Mesendoderm (in vitro differentiated cells): ENCODE data around the gene CILP.

Source experiments
- DNase-seq: peaks from one replicate; pipeline ENCODE4 v3.0.0; 2013
- H2AK5ac ChIP-seq: 2 replicates; pipeline ENCODE4 v1.6.1; 2013; ENCODE audit warnings: low read length, inconsistent platforms
- H2BK120ac ChIP-seq: 2 replicates; pipeline ENCODE4 v1.6.1; 2013; ENCODE audit warnings: low read depth, mild to moderate bottlenecking, low read length, moderate library complexity, mixed read lengths
- H2BK15ac ChIP-seq: replicated peaks from 2 replicates; pipeline ENCODE4 v1.6.1; 2013; ENCODE audit warnings: low read depth, mild to moderate bottlenecking, moderate library complexity
- H2BK5ac ChIP-seq: 2 replicates; pipeline ENCODE4 v1.6.1; 2013; ENCODE audit warnings: low read length, inconsistent platforms
- H3K18ac ChIP-seq: 2 replicates; pipeline ENCODE4 v1.6.1; 2013; ENCODE audit warnings: mild to moderate bottlenecking, low read length, mixed read lengths
- H3K23ac ChIP-seq: one replicate; pipeline ENCODE4 v1.6.1; 2013; ENCODE audit warnings: low read length
- H3K27ac ChIP-seq: 2 replicates; pipeline ENCODE4 v1.5.1; 2013; ENCODE audit warnings: low read depth, mild to moderate bottlenecking, inconsistent platforms, low read length, moderate library complexity
- H3K27me3 ChIP-seq: 2 replicates; pipeline ENCODE4 v1.6.1; 2013; ENCODE audit warnings: low read length, control low read depth, mild to moderate bottlenecking, inconsistent platforms; ENCODE audit not compliant: insufficient read depth, poor library complexity
- H3K36me3 ChIP-seq: 2 replicates; pipeline ENCODE4 v1.6.1; 2013; ENCODE audit warnings: low read length, inconsistent platforms; ENCODE audit not compliant: control insufficient read depth, insufficient read depth
- H3K4ac ChIP-seq: one replicate; pipeline ENCODE4 v1.6.1; 2013; ENCODE audit warnings: low read depth, mild to moderate bottlenecking, low read length, moderate library complexity
- H3K4me1 ChIP-seq: 2 replicates; pipeline ENCODE4 v1.6.1; 2013; ENCODE audit warnings: low read depth, low read length, inconsistent platforms; ENCODE audit not compliant: control insufficient read depth
- H3K4me2 ChIP-seq: 2 replicates; pipeline ENCODE4 v1.6.1; 2013; ENCODE audit warnings: low read length
- H3K4me3 ChIP-seq: 2 replicates; pipeline ENCODE4 v1.5.1; 2013; ENCODE audit warnings: mild to moderate bottlenecking, low read length
- H3K56ac ChIP-seq: one replicate; pipeline ENCODE4 v1.6.1; 2013; ENCODE audit warnings: low read length
- H3K79me1 ChIP-seq: 2 replicates; pipeline ENCODE4 v1.6.1; 2013; ENCODE audit warnings: low read length, inconsistent platforms
- H3K79me2 ChIP-seq: 2 replicates; pipeline ENCODE4 v1.6.1; 2013; ENCODE audit warnings: mild to moderate bottlenecking, low read length; ENCODE audit not compliant: control insufficient read depth, insufficient read depth
- H3K9ac ChIP-seq: 2 replicates; pipeline ENCODE4 v1.6.1; 2013; ENCODE audit warnings: low read length, inconsistent platforms
- H4K5ac ChIP-seq: one replicate; pipeline ENCODE4 v1.6.1; 2013; ENCODE audit warnings: low read length
- H4K8ac ChIP-seq: one replicate; pipeline ENCODE4 v1.6.1; 2013; ENCODE audit warnings: low read depth, mild to moderate bottlenecking, control low read depth, low read length, moderate library complexity
- WGBS: extraction: QIAGEN DNeasy Blood & Tissue Kit; methylation state at CpG from one replicate; pipeline ENCODE4 v1.1.7; 2013; ENCODE audit warnings: low lambda C conversion rate, missing lambda C conversion rate; ENCODE audit not compliant: insufficient coverage; ENCODE audit errors: extremely low coverage; 5-methylcytosine and 5-hydroxymethylcytosine counted together

CILP gene

GRCh38 chr15:65174509-65174908 is 36.8 kb downstream of the CILP start:
- H4K5ac ChIP-seq, result no peak overlapping the region
- H3K36me3 ChIP-seq, result no peaks in the 10 kb centered on the region
- no peak overlapping the region for H2AK5ac ChIP-seq
- H3K56ac ChIP-seq, result no peak overlapping the region
- H3K18ac ChIP-seq, result no peak overlapping the region
- no peak overlapping the region for H4K8ac ChIP-seq
- no peak overlapping the region for H3K4me3 ChIP-seq
- H3K4ac ChIP-seq, result no peak overlapping the region
- no peak for DNase-seq
- no peak overlapping the region for H3K27ac ChIP-seq
- no peak overlapping the region for H2BK5ac ChIP-seq
- H2BK120ac ChIP-seq, result no peak overlapping the region
- no peaks in the 10 kb centered on the region for H3K79me2 ChIP-seq
- H3K23ac ChIP-seq, result no peak overlapping the region
- H3K27me3 ChIP-seq, result no peaks in the 10 kb centered on the region
- H3K79me1 ChIP-seq, result peaks cover 1% of the 10 kb centered on the region
- no CpG with 5 or more reads among the region's 5 CpGs for WGBS
- no peak overlapping the region for H3K9ac ChIP-seq
- no peaks in the 10 kb centered on the region for H3K4me1 ChIP-seq
- H2BK15ac ChIP-seq, result no peak overlapping the region
- no peak overlapping the region for H3K4me2 ChIP-seq

- Histone ChIP-seq H3K9ac (no peak overlapping the region), H3K56ac (no peak overlapping the region), H3K36me3 (no peaks in the 10 kb centered on the region), H3K79me2 (no peaks in the 10 kb centered on the region), H3K27me3 (no peaks in the 10 kb centered on the region), H2BK15ac (no peak overlapping the region), H3K4me2 (no peak overlapping the region), H3K27ac (no peak overlapping the region), H3K4ac (no peak overlapping the region), H2AK5ac (no peak overlapping the region), H3K4me1 (no peaks in the 10 kb centered on the region), H3K4me3 (no peak overlapping the region), H3K18ac (no peak overlapping the region), H4K8ac (no peak overlapping the region), H2BK5ac (no peak overlapping the region), H3K79me1 (peaks cover 1% of the 10 kb centered on the region), H4K5ac (no peak overlapping the region), H3K23ac (no peak overlapping the region), H2BK120ac (no peak overlapping the region)
- no CpG with 5 or more reads among the region's 5 CpGs for WGBS
- no peak for DNase-seq
Observed at GRCh38 chr15:65172531-65172930, 38.7 kb downstream of the CILP start.

GRCh38 chr15:65171428-65171827 is 39.8 kb downstream of the CILP start:
- H3K79me2 ChIP-seq, result no peaks in the 10 kb centered on the region
- H3K4ac ChIP-seq, result no peak overlapping the region
- H3K18ac ChIP-seq, result no peak overlapping the region
- no peak for DNase-seq
- no peaks in the 10 kb centered on the region for H3K27me3 ChIP-seq
- no peak overlapping the region for H2BK15ac ChIP-seq
- peaks cover 1% of the 10 kb centered on the region for H3K79me1 ChIP-seq
- H3K56ac ChIP-seq, result no peak overlapping the region
- H4K8ac ChIP-seq, result no peak overlapping the region
- H3K4me3 ChIP-seq, result no peak overlapping the region
- no peak overlapping the region for H2AK5ac ChIP-seq
- no peak overlapping the region for H3K4me2 ChIP-seq
- no peak overlapping the region for H3K27ac ChIP-seq
- no peak overlapping the region for H2BK120ac ChIP-seq
- H4K5ac ChIP-seq, result no peak overlapping the region
- no peak overlapping the region for H3K9ac ChIP-seq
- H3K4me1 ChIP-seq, result no peaks in the 10 kb centered on the region
- H3K23ac ChIP-seq, result no peak overlapping the region
- WGBS, result no CpG with 5 or more reads among the region's 5 CpGs
- no peak overlapping the region for H2BK5ac ChIP-seq
- H3K36me3 ChIP-seq, result no peaks in the 10 kb centered on the region

GRCh38 chr15:65165875-65166274 is 45.4 kb downstream of the CILP start:
- Histone ChIP-seq H3K36me3 (peaks cover 2% of the 10 kb centered on the region), H3K18ac (no peak overlapping the region), H3K4me2 (no peak overlapping the region), H4K8ac (no peak overlapping the region), H3K56ac (no peak overlapping the region), H3K4me1 (no peaks in the 10 kb centered on the region), H2BK5ac (no peak overlapping the region), H4K5ac (no peak overlapping the region), H3K27me3 (no peaks in the 10 kb centered on the region), H3K79me1 (peaks cover 2% of the 10 kb centered on the region), H2BK15ac (no peak overlapping the region), H2AK5ac (no peak overlapping the region), H3K4ac (no peak overlapping the region), H3K27ac (no peak overlapping the region), H3K23ac (no peak overlapping the region), H3K79me2 (no peaks in the 10 kb centered on the region), H3K4me3 (no peak overlapping the region), H2BK120ac (no peak overlapping the region), H3K9ac (no peak overlapping the region)
- DNase-seq, result no peak
- no CpG with 5 or more reads among the region's 2 CpGs for WGBS

GRCh38 chr15:65164139-65164538 is 47.1 kb downstream of the CILP start:
- no peak overlapping the region for H3K56ac ChIP-seq
- no peaks in the 10 kb centered on the region for H3K79me2 ChIP-seq
- no peak overlapping the region for H3K4me2 ChIP-seq
- H3K27ac ChIP-seq, result no peak overlapping the region
- no peak overlapping the region for H4K5ac ChIP-seq
- no peak overlapping the region for H2BK15ac ChIP-seq
- no peak overlapping the region for H4K8ac ChIP-seq
- H2BK120ac ChIP-seq, result no peak overlapping the region
- H2AK5ac ChIP-seq, result no peak overlapping the region
- no peak overlapping the region for H3K4ac ChIP-seq
- H3K23ac ChIP-seq, result no peak overlapping the region
- peaks cover 2% of the 10 kb centered on the region for H3K79me1 ChIP-seq
- no CpG with 5 or more reads among the region's 1 CpG for WGBS
- no peak overlapping the region for H3K9ac ChIP-seq
- H3K4me1 ChIP-seq, result no peaks in the 10 kb centered on the region
- H2BK5ac ChIP-seq, result no peak overlapping the region
- H3K27me3 ChIP-seq, result no peaks in the 10 kb centered on the region
- H3K18ac ChIP-seq, result no peak overlapping the region
- DNase-seq, result no peak
- peaks cover 2% of the 10 kb centered on the region for H3K36me3 ChIP-seq
- H3K4me3 ChIP-seq, result no peak overlapping the region

- DNase-seq, result no peak
- no peak overlapping the region for H3K27ac ChIP-seq
- H3K56ac ChIP-seq, result no peak overlapping the region
- WGBS, result no CpG with 5 or more reads among the region's 4 CpGs
- H3K79me2 ChIP-seq, result no peaks in the 10 kb centered on the region
- no peak overlapping the region for H3K4me2 ChIP-seq
- H3K4me1 ChIP-seq, result no peaks in the 10 kb centered on the region
- H2BK15ac ChIP-seq, result no peak overlapping the region
- H3K18ac ChIP-seq, result no peak overlapping the region
- no peak overlapping the region for H3K9ac ChIP-seq
- H4K5ac ChIP-seq, result no peak overlapping the region
- no peak overlapping the region for H2BK120ac ChIP-seq
- no peaks in the 10 kb centered on the region for H3K27me3 ChIP-seq
- no peak overlapping the region for H3K4ac ChIP-seq
- no peak overlapping the region for H4K8ac ChIP-seq
- H3K79me1 ChIP-seq, result peaks cover 2% of the 10 kb centered on the region
- peaks cover 2% of the 10 kb centered on the region for H3K36me3 ChIP-seq
- H3K23ac ChIP-seq, result no peak overlapping the region
- H2AK5ac ChIP-seq, result no peak overlapping the region
- no peak overlapping the region for H3K4me3 ChIP-seq
- no peak overlapping the region for H2BK5ac ChIP-seq
Observed at GRCh38 chr15:65163041-65163440, 48.2 kb downstream of the CILP start.
